Amygdala (tissue), 56 donors: Measurements from ENCODE around the gene TMEM106B.
"Not testable (repeated sequence)": the region's sequence is repeated elsewhere in the genome, so short reads cannot be mapped to it uniquely, and the experiment has no call there.

Experiments used
- DNase-seq, 56 donors: peaks; one replicate each; lab custom pipeline; 2025; lab: John Stamatoyannopoulos, UW

The TMEM106B gene

GRCh38 chr7:12225017-12225416, 13.9 kb downstream of the TMEM106B start:
- not testable (repeated sequence) for DNase-seq

DNA sequence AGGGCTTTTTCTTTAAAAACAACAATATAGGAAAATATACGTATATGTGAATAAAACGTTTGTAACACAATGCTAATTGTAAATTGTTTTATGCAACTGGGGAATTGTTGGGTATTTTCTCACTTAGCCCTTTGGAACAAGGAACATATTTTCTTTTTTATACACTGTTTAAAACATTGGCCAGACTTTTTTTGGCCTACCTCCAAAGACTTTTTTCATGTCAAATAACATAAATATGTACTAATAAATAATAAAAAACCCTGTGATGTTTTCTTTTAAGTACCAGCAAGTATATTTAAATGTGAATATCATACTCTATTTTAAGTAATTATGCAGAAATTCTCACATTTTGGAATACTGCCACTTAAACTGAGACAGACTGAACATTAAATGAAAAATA, 15.7 kb downstream of the TMEM106B start:
- no peak for DNase-seq

GRCh38 chr7:12228024-12228423, 16.9 kb downstream of the TMEM106B start:
- no peak for DNase-seq

DNA sequence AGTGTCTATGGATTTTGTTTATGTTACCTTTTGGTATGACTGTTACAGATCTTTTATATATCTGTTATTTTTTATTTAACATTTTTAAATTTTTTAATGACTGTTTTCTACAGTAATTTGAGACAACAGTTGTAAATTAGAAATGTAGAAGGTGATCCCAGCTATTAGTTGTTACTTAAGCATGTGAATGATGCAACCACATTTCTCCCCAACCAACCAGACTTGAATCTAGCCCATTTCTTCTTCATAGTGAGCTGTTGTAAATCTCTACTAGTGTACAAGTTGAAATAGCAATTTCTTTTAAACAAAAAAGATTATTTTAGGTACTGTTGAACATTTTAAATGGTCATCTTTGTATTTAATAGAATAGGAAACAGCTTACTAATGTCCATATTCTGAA, 18.0 kb downstream of the TMEM106B start:
- no peak for DNase-seq

GRCh38 chr7:12231097-12231496, 20.0 kb downstream of the TMEM106B start:
- no peak for DNase-seq

DNA sequence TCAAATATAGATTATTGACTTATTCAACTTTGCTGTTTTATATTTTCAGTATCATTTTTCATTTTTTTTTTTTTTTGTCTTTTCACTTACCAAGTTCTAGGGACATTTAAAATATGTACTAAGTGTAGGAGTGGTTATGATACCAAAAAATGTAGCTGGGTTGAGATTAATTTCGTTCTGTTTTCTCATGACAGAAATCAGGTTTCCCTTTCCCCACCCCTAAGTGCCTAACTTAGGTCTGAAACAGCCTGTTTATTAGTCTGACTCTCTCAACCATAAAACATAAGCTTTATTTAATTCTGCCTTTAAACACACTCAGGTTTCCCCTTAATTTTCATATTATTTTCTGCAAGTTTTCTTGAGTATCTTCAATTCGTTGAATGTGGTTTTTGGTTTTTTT, 22.1 kb downstream of the TMEM106B start:
- no peak for DNase-seq

GRCh38 chr7:12234334-12234865, 23.3 kb downstream of the TMEM106B start:
- DNase-seq: no peak

DNA sequence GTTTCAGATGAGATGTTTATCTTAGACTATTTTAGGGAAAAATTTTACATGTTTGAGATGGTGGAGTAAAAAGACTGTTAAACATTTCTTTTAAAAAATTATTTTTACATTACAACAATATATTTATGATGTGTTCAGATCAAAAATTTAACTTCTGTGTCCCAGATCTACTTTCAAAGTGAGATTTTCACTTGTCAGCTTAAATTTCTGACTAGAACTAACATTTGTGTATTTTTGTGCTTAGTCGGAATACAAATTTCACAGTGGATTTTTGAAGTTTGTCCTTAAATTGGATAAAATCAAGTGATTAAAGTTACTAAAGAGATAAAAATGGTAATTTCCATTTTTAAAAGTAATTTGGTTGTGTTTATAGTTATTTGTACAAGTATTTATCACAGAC, 24.9 kb downstream of the TMEM106B start:
- no peak for DNase-seq

- DNase-seq: no peak
Observed at GRCh38 chr7:12237007-12237406, 25.9 kb downstream of the TMEM106B start.

GRCh38 chr7:12239806-12240205, 28.7 kb downstream of the TMEM106B start:
- DNase-seq: no peak

DNA sequence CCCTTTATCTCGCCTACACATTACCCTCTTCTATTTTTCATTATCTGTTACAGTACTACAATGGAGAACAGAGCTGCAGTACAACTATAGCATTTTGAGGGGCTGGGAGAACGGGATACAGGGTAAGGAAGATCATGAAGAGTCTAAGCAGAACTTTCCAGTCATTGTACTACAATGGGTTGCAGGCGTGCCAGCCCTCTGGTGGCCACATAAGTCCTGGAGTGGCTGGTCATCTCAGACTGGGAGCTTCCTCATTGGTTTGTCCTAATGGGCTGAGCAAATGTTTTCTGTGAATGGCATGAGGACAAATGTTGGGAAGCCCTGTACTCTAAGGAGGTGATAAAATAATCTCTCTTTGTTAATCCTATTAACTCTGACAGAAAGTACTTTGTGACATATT, 33.0 kb downstream of the TMEM106B start:
- no peak for DNase-seq

DNA sequence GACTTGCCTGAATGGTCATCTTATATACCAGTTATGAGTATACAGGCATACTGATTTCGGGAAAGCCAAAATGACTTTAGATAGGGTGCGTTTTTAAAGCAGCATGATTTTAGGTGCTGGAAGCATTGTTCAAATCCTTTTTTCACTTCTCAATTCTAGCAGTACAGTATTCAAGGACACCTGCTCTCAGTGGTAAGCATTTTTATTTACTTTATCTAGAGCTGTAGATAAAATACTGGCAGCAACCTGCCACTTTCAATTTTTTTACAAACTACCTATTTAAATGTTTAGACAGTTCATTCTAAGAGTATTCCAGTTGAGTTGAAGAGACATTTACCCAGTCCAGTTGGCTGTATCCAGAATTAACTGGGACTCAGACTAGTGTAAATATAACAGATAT, 33.6 kb downstream of the TMEM106B start:
- no peak for DNase-seq

DNA sequence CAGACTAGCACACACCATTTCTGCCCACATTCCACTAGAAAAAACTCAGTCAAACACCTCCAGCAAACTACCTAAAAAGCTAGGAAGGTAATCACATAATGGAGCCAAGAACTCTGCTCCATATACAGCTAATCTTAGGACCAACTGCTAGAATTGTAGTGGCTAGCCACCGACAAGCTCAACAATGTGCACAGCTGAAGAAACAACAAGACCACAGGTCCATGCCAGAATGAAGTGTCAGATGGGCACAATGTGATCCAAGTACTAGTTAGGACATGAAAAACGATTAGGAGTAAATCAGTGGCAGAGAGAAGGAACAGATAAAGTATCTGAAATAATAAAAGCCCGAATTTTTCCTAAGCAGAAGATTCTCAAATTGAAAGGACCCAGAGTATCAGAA, 38.6 kb downstream of the TMEM106B start:
- no peak for DNase-seq

DNA sequence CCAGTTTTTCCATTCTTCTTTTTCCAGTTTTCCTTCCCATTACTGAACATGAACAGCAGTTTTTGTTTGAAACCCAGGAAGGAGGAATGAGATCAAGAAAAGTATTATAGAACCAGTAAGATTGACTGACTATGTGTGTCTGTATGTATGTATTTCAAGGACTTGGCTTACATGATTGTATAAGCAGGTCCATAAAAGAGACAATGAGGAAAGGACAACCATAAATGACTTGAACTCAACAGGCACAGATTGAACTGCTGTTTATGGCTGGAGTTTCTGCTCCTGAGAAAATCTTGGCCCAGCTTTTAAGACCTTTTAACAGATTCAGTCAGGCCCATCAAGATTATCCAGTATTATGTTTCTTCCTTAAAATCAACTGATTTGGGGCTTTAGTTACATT, 39.1 kb downstream of the TMEM106B start:
- no peak for DNase-seq

DNA sequence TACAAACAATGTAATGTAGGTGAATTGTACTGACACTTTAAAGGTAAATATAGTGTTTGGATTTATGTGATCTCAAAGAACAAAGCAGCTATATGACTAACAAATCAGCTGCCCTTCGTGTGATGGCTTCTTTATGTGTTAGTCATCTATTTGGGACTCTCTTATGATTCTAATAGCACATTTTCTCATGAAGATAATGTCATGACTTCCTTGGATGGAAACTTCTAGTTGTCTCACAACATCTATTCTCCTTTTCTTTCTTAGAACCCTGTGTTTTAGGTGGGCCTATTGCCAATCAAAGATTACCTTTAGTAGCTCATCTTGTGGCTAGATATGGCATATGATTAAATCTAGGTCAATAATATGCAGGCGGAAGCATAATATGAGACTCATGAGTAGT, 45.0 kb downstream of the TMEM106B start:
- no peak for DNase-seq

DNA sequence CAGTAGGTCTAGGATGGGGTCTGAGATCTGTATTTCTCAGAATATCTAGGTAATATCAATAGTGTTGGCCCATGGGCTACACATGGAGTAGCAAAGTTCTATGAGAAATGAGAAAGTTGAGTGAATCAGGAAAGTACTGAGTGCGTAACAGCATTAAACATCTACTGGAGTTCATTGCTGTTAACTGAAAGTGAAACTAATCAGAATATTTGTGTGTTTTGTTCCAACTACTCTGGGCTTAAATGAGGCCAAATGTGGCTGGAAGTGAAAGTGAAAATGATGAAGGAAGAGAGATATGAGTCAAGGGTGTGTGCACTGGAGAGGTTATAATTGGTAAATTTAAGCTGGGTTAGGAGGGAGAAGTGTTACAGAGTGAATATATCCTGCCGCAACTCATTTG, 46.5 kb downstream of the TMEM106B start:
- no peak for DNase-seq

- DNase-seq: no peak
Observed at GRCh38 chr7:12258074-12258473, 47.0 kb downstream of the TMEM106B start.

DNA sequence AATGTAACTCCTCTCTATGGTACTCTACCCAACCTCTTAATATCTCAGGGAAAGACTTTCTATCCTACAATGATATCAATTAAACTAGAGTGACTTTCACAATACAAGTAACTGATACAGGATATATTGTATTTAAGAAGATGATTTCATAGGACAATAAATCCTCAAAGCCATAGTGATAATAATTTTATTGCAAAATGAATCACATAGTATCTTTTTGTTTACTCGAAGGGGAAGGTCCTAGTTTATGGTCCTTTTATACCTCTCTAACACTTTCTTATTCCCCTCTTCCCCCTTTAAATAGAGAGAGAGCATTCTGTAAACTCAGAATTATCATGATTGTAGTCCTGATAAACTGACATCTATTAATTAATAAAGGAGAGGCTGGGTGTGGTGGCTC, 56.4 kb downstream of the TMEM106B start:
- no peak for DNase-seq

- DNase-seq: no peak
Observed at GRCh38 chr7:12269100-12269895, 58.2 kb downstream of the TMEM106B start.

DNA sequence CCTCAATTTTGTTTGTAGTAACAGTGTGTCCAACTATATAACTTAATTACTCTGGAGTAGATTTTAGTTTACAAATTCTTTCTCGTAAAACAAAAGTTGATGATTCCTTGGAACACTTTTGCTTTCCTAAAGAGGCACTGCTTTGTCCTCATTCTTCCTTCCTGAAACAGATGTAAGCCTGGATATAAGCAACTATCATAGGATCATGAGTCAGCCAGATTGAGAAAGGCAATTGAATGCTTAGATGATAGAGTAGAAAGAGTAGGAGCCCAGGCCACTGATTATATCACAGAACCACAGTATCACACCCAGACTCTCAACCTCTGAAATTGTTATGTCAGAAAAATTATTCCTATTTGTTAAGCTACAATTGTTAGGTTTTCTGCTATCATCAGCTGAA, 69.9 kb downstream of the TMEM106B start:
- no peak for DNase-seq

DNA sequence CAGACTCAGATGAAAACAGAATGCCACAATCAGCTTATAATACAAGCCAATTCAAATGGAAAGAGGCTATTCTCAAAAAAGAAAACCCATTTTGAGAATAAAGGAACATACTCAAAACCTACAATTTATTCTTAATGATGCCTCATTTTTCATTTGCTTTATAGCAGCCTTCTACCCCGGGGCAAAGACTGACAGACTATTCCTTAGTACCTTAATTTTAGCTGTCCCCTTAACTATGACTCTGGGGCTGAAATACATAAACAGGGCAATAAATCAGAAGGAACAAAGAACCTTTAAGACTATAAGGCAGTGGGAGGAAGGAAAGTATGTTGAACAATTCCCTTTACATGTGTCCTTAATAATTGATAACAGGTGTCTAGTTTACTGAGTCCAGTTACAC, 76.8 kb downstream of the TMEM106B start:
- no peak for DNase-seq

- no peak for DNase-seq
Observed at GRCh38 chr7:12289996-12290395, 78.9 kb downstream of the TMEM106B start.

GRCh38 chr7:12290761-12291160, 79.7 kb downstream of the TMEM106B start:
- DNase-seq: no peak
